Dermis microvascular lymphatic vessel endothelial cell (primary cell): Measurements from ENCODE around the gene IFIT3. TPM values are rescaled to one million over a fixed set of nuclear protein-coding genes. Genes with fewer than 3 reads are reported as not detected.
"Not testable (repeated sequence)": the region's sequence is repeated elsewhere in the genome, so short reads cannot be mapped to it uniquely, and the experiment has no call there.

Experiments
- DNase-seq, 2 donors: peaks; one replicate each; pipeline versions ENCODE4 v3.0.0 to v3.0.0-alpha.2; 2010; ENCODE audit warnings: low read depth in 2 of 2
- total RNA-seq: library from RNA; depleted of rRNA; stranded (reverse); fragments of >200 nt; gene quantifications from 2 replicates; pipeline ENCODE4 v1.2.1, GENCODE V29; 2014

The IFIT3 gene
- total RNA-seq, 1 donor from 2014 or later: 7.3 TPM

DNA sequence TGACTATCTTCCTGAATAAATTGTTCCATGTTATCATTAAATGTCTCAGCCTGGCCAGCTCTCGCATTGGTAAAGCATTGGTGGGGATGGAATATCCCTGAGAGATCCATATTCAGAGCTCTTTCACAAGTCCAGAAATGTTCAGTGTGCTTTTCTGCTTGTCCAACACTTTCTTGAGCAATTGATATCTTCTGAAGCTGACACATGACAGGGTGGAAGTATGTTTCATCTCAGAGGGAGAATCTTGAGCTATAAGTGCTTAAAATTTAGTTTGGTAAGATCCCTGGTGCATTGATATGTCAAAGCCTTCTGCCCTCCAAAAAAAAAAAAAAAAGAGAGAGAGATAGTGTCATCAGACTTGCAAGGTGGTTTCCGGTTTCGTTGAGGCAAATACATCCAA, 7.4 kb downstream of the IFIT3 start:
- DNase-seq: no peak

DNA sequence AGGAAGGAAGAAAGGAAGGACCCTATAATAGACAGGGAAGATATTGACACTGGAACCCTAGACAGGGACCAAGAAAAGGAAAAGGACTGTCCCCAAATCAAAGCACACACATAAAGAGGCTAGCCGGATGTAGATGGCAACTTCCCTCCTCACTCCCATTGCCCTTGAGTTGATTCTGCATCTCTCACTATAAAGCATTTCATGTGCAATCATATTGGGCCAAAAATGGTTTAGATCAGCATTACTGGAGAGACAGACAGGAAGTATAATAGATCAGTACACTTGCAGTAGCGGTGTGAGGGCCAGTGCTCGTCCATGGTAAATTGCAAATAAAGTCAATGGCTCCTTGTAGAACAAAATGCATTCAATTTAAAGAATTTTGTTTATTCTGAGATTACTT, 8.4 kb downstream of the IFIT3 start:
- no peak for DNase-seq

GRCh38 chr10:89337484-89337883, 9.7 kb downstream of the IFIT3 start:
- DNase-seq: peak in 1 of 2 donors; percentile 67

DNA sequence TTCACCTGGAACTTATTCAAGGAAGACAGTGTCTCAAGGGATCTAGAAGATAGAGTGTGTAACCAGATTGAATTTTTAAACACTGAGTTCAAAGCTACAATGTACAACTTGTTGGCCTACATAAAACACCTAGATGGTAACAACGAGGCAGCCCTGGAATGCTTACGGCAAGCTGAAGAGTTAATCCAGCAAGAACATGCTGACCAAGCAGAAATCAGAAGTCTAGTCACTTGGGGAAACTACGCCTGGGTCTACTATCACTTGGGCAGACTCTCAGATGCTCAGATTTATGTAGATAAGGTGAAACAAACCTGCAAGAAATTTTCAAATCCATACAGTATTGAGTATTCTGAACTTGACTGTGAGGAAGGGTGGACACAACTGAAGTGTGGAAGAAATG, 10.9 kb downstream of the IFIT3 start:
- DNase-seq: no peak

GRCh38 chr10:89339875-89340274, 12.1 kb downstream of the IFIT3 start:
- no peak for DNase-seq

DNA sequence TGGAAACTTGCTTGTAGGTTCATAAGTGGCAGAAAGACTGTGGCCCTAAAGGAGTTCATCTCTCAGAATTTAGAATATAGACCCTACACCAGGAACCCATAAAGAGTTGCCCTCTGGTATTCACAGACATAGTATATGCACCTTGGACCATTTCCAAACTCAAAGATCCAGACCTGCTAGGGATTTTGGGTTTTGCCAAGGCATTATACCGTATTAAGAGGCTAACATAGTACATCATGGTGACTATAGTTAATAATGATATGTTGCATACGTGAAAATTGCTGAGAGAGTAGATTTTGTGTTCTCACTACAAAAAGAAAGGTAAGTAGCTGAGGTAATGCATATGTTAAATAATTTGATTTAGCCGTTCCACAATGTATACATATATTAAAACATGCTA, 13.9 kb downstream of the IFIT3 start:
- DNase-seq: no peak

DNA sequence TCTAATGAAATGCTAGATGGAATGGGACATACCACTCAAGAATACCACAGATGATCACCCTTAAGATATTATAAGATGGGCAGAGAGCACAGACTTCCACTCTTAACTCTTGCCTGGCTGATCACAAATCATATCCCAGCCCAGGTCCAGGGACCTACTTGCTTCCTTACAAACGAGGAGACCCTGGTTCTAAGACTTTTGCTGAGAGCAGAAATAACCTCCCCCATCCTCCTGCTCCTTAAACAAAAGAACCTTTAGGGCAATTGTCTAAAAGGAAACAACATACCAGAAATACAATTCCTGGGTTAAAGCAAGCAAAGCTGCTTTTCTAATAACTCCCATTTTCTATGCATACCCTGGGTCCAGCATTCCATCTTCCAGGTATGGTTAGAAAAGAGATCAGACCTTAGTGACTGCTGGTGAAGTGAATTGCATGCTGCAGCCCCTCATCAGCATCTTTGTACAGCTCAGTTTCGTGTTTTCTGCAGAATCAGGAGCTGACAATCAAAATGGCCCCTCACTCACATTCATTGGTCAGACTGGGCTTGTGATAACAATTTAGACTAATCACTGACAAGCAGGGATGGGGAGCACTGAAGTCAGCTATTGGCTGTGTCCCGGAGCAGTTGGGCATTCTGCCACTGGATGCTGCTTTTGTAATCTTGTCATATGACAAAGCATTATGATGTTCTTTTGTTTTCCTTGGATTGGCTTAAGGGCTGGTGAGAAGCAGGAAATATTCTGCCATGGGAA, 14.6 kb downstream of the IFIT3 start:
- peak; percentile 94 to 99 for DNase-seq

DNA sequence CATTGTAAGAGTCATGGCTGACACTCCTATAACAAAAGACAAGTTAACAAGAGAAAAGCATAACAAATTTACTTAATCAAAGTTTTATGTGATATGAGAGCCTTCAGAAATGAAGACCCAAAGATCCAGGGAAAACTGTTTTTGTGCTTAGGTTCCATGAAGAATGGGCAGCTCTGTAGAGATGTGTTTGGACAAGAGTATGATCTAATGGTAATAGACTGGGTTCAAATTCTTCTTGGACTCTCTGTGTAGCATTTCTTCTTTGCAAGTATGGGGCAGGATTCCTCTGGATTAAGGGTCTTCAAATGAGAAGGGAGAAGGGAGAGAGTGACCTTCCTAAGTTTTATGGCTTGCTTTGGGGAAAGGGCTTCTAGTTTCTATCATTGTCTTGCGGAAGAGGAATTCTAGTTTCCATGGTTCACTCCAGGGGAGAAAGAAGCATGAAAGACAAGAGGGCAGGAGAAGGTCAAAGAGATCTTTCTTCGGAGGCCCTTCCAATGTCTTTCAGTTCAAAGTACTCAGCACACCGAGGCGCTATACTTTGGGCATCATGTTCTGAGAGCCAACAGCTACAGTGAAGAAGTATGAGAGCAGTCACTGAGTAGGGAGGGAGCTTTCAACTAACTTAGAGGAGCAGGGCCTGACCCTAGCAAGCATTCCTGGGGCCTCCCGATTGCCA, 15.4 kb downstream of the IFIT3 start:
- no peak for DNase-seq

DNA sequence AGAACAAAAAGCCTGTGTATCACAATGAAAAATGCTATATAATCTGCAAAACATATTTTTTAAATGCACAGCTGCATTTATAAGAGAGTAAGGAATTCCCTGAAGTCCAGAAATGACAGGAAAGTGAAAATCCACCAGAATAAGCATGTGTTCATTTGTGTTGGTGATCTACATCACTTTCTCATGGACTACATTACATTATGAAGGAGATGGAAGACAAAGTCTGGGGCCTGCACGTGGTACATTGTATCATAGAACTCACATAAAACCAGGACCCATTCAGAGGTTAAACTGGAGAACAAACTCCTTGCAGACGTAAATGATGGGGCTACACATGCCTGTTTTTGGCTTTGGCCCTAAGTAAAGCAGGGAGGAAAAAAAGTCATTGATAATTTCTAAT, 16.4 kb downstream of the IFIT3 start:
- DNase-seq: no peak

GRCh38 chr10:89345367-89346000, 17.7 kb downstream of the IFIT3 start:
- DNase-seq: no peak

GRCh38 chr10:89346405-89347254, 18.8 kb downstream of the IFIT3 start:
- peak; percentile 72 to 91 for DNase-seq

- DNase-seq: peak; percentile 65 to 68
Measured at GRCh38 chr10:89347701-89348457, 20.1 kb downstream of the IFIT3 start.

- peak in 1 of 2 donors; percentile 30 for DNase-seq
Measured at GRCh38 chr10:89348481-89348880, 20.7 kb downstream of the IFIT3 start.

- no peak for DNase-seq
Measured at GRCh38 chr10:89348975-89349374, 21.2 kb downstream of the IFIT3 start.

- DNase-seq: not testable (repeated sequence)
Measured at GRCh38 chr10:89350631-89351315, 23.0 kb downstream of the IFIT3 start.

DNA sequence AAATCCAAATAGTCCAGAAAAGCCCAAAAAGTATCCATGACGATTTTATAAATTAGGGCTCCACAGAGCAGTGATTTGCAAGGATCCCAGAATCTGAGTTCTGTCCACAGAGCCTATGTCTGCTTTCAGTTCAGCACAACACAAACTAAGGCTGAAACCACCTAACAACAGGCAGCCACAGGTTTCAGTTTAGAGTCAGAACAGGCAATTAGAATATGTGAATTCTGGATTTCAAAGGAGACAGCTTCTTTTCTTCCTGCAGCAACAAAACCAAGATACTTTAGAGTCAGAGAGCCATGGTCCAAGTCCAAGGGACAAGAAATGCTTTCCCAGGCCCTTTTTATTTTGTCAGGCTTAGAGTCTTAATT, 23.6 kb downstream of the IFIT3 start:
- DNase-seq: no peak

DNA sequence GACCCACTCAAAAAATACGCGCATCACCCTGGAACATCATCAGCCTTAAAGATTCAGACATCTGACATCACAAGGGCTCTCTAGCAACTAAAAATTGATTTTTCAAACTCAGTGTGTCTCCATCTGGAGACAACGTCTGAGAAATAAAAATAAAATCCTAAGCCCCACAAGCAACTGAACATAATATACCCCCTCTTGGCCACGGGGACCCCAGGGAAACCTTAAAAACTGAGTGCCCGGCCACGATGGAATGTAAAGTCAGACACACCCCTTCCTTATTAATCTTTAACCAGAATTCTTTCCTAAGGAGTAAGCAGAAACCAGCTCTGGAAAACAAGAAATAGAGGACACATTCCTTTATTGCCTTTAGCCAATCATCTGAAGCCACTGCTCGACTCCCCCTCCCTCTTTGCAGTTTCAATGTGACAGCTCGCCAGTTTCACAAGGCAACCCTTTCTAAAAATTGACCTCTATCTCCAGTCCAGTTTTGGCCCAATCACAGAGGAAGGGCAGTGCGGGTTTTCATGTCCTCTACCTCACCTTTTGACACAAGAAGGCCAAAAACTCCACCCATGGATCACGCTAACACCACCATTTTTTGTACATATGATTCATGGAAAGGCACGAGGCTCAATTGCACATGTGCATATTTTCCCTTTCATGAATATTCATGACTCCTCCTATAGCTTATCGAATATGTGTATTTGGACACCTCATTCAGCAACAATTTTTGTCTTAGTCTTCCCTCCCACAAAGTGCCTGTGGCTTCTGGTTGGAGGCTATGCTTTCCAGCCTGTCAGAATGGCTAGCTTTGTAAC, 24.2 kb downstream of the IFIT3 start:
- DNase-seq: no peak

GRCh38 chr10:89352802-89353201, 25.0 kb downstream of the IFIT3 start:
- DNase-seq: no peak

GRCh38 chr10:89355394-89355931, 27.7 kb downstream of the IFIT3 start:
- no peak for DNase-seq
